ENCODE results near the gene PCBP3. TPM values are rescaled to one million over a fixed set of nuclear protein-coding genes. Genes with fewer than 3 reads are reported as not detected.

Gene PCBP3
- total RNA-seq, 2 experiments from 2014 or later: 3.4 to 3.8 TPM

DNA sequence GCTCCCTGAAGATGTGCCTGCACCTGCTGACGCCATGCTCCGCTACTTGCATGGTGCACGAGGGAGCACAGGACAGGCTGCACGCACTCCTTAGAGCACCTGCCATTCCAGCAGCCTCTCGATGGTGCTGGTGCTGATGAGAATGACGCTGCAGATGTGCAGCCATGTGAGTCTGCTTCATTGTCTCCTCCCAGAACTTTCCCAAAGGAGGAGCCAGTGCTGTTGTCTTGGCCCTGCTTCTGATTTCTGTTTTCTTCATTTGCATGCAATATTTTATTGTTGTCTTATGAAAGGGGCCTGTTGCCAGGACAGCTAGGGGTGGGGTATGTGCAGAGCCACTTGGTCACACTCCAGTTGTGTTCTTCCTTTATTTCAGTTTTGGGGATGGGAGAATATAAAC, 70.1 kb downstream of the PCBP3 start:
- intact Hi-C loops (cut with DNase I, micrococcal nuclease): no loop called here
- POLR2A ChIA-PET: no interaction called here
- Histone ChIP-seq H3K9me3 (ENCODE audit: control insufficient read depth in 1 of 2, insufficient read depth in 1 of 2, low read length in 2 of 2) (peaks cover 0 to 7% of the 10 kb centered on the region in 2 experiments), H3K4me3 (ENCODE audit: low read length) (no peak overlapping the region), H3K27me3 (ENCODE audit: control insufficient read depth in 1 of 2, insufficient read depth in 2 of 2, low read length in 2 of 2) (no peaks in the 10 kb centered on the region), H3K27ac (ENCODE audit: low read depth in 1 of 2, low read length in 2 of 2) (no peak overlapping the region), H3K4me1 (ENCODE audit: insufficient read depth, low read length) (no peaks in the 10 kb centered on the region), H3K36me3 (ENCODE audit: insufficient read depth, low read length) (no peaks in the 10 kb centered on the region)
- TF ChIP-seq, protein P1, sequence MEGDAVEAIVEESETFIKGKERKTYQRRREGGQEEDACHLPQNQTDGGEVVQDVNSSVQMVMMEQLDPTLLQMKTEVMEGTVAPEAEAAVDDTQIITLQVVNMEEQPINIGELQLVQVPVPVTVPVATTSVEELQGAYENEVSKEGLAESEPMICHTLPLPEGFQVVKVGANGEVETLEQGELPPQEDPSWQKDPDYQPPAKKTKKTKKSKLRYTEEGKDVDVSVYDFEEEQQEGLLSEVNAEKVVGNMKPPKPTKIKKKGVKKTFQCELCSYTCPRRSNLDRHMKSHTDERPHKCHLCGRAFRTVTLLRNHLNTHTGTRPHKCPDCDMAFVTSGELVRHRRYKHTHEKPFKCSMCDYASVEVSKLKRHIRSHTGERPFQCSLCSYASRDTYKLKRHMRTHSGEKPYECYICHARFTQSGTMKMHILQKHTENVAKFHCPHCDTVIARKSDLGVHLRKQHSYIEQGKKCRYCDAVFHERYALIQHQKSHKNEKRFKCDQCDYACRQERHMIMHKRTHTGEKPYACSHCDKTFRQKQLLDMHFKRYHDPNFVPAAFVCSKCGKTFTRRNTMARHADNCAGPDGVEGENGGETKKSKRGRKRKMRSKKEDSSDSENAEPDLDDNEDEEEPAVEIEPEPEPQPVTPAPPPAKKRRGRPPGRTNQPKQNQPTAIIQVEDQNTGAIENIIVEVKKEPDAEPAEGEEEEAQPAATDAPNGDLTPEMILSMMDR (IDR thresholded peaks at IDR 0.05): no peak
- Mint-ChIP-seq H3K9me3 (peaks cover 10% of the 10 kb centered on the region), H3K4me3 (no peak overlapping the region), H3K36me3 (ENCODE audit: low read depth) (peaks cover 13% of the 10 kb centered on the region), H3K27me3 (no peaks in the 10 kb centered on the region), H3K4me1 (ENCODE audit: low read depth) (no peaks in the 10 kb centered on the region), H3K27ac (no peak overlapping the region)
- DNase-seq (no peak), ATAC-seq (ENCODE audit: poor library complexity) (no peak)
- CTCF ChIA-PET: no interaction called here

DNA sequence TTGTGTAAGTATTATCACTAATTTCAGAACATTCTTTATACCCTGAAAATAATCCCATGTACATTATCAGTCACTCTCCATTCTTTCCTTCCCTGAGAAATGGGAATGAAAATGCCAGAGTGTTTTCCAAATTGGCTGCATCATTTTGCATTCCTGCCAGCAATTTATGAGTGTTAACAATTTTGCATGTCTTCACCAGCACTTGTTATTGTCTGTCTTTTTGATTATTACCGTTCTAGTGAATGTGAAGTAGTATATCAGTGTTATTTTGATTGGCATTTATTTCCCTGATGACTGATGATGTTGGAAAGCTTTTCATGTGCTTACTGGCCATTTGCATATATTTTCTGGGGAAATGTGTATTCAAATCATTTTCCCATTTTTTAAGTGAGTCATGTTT, 71.9 kb downstream of the PCBP3 start:
- Histone ChIP-seq H3K9me3 (ENCODE audit: control insufficient read depth in 1 of 2, insufficient read depth in 1 of 2, low read length in 2 of 2) (peaks cover 0 to 7% of the 10 kb centered on the region in 2 experiments), H3K27me3 (ENCODE audit: control insufficient read depth in 1 of 2, insufficient read depth in 2 of 2, low read length in 2 of 2) (no peaks in the 10 kb centered on the region), H3K4me3 (ENCODE audit: low read length) (no peak overlapping the region), H3K4me1 (ENCODE audit: insufficient read depth, low read length) (no peaks in the 10 kb centered on the region), H3K36me3 (ENCODE audit: insufficient read depth, low read length) (no peaks in the 10 kb centered on the region), H3K27ac (ENCODE audit: low read depth in 1 of 2, low read length in 2 of 2) (no peak overlapping the region)
- TF ChIP-seq, protein P1 (IDR thresholded peaks at IDR 0.05): no peak
- ATAC-seq (ENCODE audit: poor library complexity): no peak
- no peaks in the 10 kb centered on the region for H3K27me3 Mint-ChIP-seq
- POLR2A ChIA-PET: no interaction called here
- peaks cover 10% of the 10 kb centered on the region for H3K9me3 Mint-ChIP-seq
- no peak overlapping the region for H3K4me3 Mint-ChIP-seq
- intact Hi-C loops (cut with DNase I, micrococcal nuclease): no loop called here
- H3K4me1 Mint-ChIP-seq (ENCODE audit: low read depth): no peaks in the 10 kb centered on the region
- peaks cover 13% of the 10 kb centered on the region for H3K36me3 Mint-ChIP-seq (ENCODE audit: low read depth)
- DNase-seq: no peak
- CTCF ChIA-PET: no interaction called here
- H3K27ac Mint-ChIP-seq: no peak overlapping the region

DNA sequence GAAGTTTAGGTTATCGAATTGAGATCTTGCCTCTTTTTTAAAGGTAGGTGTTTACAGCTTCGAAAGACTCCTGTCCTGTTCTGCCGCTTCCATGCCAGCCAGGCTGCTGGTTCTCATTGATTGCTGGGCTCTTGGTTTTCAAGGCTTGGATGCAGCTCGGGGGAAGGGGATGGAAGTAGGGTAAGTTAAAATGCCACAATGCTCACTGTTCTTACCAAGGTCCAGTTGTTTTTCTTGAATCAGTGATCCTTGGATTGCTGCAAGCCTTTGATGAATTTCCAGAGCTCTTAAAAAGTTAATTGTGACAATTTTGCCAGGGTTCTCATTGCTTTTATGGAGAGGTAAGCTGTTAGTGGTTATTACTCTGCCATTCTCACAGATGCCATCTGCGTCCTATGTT, 74.9 kb downstream of the PCBP3 start:
- H3K36me3 Mint-ChIP-seq (ENCODE audit: low read depth): peaks cover 13% of the 10 kb centered on the region

More for the DNA sequence above, 74.9 kb downstream of the PCBP3 start:
- no peak overlapping the region for H3K4me3 Mint-ChIP-seq
- Histone ChIP-seq H3K36me3 (ENCODE audit: insufficient read depth, low read length) (no peaks in the 10 kb centered on the region), H3K4me3 (ENCODE audit: low read length) (no peak overlapping the region), H3K27ac (ENCODE audit: low read depth in 1 of 2, low read length in 2 of 2) (no peak overlapping the region), H3K9me3 (ENCODE audit: control insufficient read depth in 1 of 2, insufficient read depth in 1 of 2, low read length in 2 of 2) (no peaks in the 10 kb centered on the region), H3K4me1 (ENCODE audit: insufficient read depth, low read length) (no peaks in the 10 kb centered on the region), H3K27me3 (ENCODE audit: control insufficient read depth in 1 of 2, insufficient read depth in 2 of 2, low read length in 2 of 2) (no peaks in the 10 kb centered on the region)
- no peak overlapping the region for H3K27ac Mint-ChIP-seq
- no peaks in the 10 kb centered on the region for H3K27me3 Mint-ChIP-seq
- CTCF ChIA-PET: no interaction called here
- peaks cover 5% of the 10 kb centered on the region for H3K9me3 Mint-ChIP-seq
- intact Hi-C loops (cut with DNase I, micrococcal nuclease): no loop called here
- POLR2A ChIA-PET: no interaction called here
- no peaks in the 10 kb centered on the region for H3K4me1 Mint-ChIP-seq (ENCODE audit: low read depth)
- DNase-seq (no peak), ATAC-seq (ENCODE audit: poor library complexity) (no peak)
- TF ChIP-seq, protein P1 (IDR thresholded peaks at IDR 0.05): no peak

Data from CD4-positive, alpha-beta T cell (primary cell).